GM12873 (cell line): Measurements from ENCODE around the gene PALLD.

ENCODE experiments used
- CTCF ChIP-seq: IDR thresholded peaks from 2 replicates; pipeline ENCODE4 v1.5.1; 2012; ENCODE audit warnings: low read depth, mild to moderate bottlenecking, moderate library complexity, low read length, control low read depth; ENCODE audit not compliant: insufficient read depth; ENCODE audit errors: missing control alignments

Gene PALLD

GRCh38 chr4:168865854-168866253 is 369.0 kb downstream of the PALLD start:
- no peak for TF ChIP-seq CTCF

- TF ChIP-seq CTCF, result no peak
Observed at GRCh38 chr4:168866635-168867034, 369.8 kb downstream of the PALLD start.

- TF ChIP-seq CTCF, result no peak
Observed at GRCh38 chr4:168867128-168867527, 370.3 kb downstream of the PALLD start.

GRCh38 chr4:168868044-168868781 is 371.4 kb downstream of the PALLD start:
- no peak for TF ChIP-seq CTCF

GRCh38 chr4:168868802-168869201 is 371.9 kb downstream of the PALLD start:
- no peak for TF ChIP-seq CTCF

- TF ChIP-seq CTCF, result no peak
Observed at GRCh38 chr4:168870004-168870403, 373.2 kb downstream of the PALLD start.

GRCh38 chr4:168871632-168872031 is 374.8 kb downstream of the PALLD start:
- no peak for TF ChIP-seq CTCF
